HG03097 (cell line): Measurements from ENCODE around the gene SLC30A3.
"Not testable (repeated sequence)": the region's sequence is repeated elsewhere in the genome, so short reads cannot be mapped to it uniquely, and the experiment has no call there.

Source experiments
- ATAC-seq: cut with Tn5 transposase; IDR thresholded peaks from one replicate; pipeline ENCODE4 v1.9.1; 2021; ENCODE audit not compliant: unreplicated experiment, low FRiP score

Gene SLC30A3, protein sequence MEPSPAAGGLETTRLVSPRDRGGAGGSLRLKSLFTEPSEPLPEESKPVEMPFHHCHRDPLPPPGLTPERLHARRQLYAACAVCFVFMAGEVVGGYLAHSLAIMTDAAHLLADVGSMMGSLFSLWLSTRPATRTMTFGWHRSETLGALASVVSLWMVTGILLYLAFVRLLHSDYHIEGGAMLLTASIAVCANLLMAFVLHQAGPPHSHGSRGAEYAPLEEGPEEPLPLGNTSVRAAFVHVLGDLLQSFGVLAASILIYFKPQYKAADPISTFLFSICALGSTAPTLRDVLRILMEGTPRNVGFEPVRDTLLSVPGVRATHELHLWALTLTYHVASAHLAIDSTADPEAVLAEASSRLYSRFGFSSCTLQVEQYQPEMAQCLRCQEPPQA

DNA sequence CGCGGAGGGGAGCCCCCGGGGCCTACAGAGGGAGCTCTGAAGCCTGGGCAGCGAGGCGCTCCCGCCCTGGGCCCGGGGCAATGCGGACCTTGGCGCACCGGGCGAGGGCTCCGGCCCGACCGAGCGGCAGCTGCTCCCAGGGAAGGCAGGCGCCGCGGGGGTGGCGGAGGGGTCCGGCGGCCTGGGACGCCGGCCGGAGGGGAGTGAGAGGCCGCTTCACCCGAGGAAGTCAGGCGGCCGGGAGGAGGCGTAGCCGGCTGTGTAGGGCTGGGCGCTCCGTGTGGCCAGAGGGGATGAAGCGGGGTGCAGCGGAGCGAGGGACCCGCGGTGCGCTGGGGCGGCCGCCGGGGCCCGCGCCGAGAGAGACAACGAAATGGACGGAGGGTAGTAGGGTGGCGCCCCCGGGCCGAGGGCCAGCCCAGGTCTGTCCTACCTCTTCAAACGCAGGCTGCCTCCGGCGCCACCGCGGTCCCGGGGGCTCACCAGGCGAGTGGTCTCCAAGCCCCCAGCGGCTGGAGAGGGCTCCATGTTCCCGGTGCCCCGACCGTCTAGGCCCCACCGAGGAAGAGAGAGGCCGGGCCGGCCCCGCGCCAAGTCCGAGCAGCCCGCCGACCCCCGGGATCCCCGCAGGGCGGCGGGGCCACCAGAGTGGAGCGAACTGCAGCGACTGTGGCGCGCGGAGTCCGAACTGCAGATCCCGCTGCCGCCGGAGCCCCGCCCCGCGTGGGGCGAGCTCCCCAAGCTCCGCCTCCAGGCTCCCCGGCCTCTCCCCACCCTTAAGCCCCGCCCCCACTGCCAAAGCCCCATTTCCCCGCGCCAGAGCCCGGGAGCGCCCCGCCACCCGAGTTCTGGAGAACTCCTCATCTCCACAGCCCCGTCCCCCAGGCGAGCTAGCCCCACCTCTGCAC, at the start of gene SLC30A3:
TSS of gene SLC30A3 (minus strand) at position 669 of the 908 bp plus-strand sequence. CDS start at position 528, 141 bp downstream.
- ATAC-seq, result no peak

DNA sequence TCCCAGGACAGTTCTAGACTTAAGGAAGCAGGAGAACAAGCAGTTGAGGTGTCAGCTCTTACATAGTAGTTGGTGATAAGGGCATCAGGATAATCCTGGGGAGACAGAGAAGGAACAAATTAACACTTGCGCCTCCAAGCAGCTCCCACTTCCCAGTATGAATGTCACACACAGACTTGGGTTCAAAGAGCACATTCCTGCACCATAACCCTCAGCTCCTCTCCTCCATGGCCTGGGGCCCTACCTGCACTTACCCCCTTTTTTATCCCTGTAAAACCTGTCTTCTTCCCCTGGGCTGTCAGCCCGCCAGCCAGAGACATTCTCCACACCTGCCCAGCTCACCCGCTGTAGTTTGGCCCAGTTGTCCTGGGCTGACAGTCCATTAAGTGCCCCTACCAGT, 49.3 kb upstream of the SLC30A3 start:
- ATAC-seq, result no peak

DNA sequence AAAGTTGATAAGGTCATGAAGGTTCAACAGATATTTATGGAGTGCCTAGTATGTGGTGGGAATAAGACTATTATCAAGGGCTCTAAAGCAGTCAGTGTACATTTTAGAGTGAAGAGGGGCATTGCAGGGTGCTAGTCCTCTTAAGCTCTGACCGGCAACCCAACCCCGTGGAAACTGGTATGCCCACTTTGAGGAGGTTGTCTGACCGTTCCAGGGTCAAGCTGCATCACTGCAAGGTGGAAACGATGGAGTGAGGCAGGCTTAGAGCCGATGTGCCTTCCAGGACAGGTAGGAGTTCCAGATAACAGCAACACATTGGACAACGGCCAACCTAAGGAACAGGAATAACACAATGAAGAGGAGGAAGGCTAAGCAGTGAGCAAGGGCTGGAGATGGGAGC, 46.8 kb upstream of the SLC30A3 start:
- ATAC-seq, result no peak

DNA sequence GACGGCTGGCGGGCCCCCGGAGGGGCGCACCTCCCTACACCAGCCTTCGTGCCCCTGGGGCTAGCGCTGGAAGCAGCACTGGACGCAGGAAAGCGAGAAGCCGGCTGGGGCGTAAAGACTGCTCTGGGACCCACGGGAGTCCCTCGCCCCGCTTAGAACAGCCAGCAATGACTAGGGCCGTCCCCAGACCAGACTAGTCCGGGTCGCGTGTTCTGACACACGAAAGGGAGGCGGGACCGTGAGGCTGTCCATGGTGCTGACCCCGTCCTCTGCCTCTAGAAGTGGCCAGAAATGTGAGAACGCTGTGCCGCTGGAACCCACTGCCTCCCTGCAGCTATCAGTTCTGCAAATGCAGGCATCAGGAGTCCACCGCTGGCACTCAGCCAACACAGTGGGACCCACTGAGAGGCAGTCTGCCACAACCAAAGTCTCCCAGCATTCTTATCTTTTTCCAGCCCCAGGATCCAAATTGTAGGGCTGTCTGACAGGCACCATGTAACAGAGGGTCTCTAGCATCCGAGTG, 45.6 kb upstream of the SLC30A3 start, which contains the start of gene UCN:
TSS of gene UCN (minus strand) at position 87 of the 523 bp plus-strand sequence. CDS start 550 bp downstream, outside the sequence.
- ATAC-seq, result no peak

DNA sequence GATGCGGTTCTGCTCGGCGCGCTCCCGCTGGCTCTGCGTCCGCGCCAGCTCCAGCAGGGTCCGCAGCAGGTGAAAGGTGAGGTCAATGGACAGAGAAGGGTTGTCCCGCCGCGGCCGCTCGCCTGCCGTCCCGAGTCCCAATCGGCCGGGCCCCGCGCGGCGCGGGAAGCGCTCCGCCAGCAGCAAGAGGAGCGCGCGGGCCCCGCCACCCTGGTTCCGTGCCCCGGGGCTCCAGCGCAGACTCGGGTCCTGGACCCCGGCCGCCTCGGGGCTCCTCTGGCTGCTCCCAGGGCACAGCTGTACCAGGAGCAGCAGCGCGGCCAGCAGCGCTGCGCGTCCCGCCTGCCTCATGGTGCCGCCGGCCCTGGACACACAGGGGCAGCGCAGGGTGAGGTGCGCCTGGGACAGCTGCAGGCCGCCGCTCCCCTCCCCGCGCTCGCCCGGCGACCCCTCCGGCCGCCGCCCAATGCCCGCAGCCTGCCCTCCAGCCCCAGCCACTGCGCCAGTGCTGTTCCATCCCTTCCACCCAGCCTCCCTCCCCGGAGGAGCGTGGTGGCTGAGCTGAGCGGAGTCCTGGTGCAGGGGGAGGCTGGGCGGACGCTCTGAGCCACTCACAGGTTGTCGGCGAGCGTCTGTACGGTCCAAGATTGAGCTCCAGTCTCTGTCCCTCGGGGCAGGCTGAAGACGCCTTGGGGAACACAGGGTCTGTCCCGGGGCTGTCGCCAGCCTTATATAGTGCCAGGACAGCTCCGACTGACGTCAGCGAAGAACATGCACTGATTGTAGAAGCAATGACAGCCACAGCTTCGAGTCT, 44.9 kb upstream of the SLC30A3 start:
- ATAC-seq, result no peak

DNA sequence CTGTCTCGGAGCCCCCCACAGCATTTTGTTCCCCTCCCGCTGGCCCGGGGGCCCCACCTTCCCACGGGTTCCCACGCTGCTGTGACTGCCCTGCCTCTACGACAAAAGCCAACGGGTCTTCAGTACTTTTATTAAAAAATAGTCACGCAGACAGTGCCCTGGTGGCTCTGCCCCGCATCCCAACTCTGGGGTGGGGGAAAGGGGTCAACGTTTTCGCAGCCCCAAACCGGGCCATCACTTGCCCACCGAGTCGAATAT, 44.4 kb upstream of the SLC30A3 start:
- ATAC-seq, result no peak

DNA sequence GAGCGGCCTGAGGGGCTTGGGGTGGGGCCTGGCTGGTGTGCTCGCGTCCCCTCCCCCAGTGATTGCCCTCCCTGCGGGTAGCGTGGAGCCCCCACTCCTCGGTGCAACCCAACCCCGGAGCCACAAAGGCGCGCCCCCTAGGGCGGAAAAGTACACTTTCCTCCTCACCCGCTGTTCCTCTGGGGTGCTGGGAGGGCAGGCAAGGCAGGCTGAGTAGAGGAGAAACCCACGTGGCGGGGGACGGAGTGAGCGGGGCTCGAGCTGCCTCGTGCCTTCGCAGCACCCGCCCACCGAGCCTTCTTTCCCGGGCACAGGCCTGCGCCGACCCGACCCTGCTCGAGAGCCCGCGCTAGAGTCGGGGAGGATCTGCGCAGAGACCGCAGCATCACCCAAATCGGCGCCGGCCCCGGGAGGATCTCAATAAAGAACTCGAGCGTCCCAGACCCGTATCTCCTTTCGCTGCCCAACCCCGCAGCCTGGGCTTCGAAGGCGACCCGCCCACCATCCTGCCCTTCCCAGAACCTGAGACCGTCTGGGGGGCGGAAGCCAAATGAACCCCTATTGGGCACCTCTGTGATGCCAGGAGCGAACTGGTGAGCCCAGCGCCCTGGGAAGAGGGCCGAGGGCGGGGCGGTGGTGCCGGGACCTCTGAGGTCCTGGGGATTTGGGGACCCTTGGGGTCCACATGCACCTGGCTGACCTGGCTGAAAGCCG, 43.9 kb upstream of the SLC30A3 start:
- no peak for ATAC-seq

DNA sequence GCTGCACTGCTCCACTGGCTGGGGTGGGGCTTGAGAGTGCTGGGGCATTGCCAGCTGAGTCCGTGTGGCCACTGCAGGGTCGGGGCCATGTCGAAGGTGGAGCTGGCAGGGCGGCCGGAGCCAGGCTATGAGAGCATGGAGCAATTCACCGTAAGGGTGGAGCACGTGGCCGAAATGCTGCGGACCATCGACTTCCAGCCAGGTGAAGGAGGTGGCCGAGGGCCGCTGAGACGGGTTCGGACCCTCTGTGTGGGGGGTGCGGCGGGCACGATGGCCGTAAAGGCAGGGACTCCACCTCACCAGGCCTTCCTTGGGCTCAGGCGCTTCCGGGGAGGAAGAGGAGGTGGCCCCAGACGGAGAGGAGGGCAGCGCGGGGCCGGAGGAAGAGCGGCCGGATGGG, 43.3 kb upstream of the SLC30A3 start:
- no peak for ATAC-seq

DNA sequence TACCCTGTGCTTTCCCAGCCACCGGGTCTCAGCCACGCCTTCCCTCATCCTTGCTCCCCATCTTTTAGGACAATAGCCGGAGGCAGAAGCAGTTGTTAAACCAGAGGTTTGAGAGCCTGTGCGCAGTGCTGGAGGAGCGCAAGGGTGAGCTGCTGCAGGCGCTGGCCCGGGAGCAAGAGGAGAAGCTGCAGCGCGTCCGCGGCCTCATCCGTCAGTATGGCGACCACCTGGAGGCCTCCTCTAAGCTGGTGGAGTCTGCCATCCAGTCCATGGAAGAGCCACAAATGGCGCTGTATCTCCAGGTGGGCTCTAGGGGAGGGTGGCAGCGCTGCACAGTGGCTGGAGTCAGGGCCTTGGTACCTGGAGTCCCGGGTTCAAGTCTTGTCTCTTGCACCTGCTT, 42.7 kb upstream of the SLC30A3 start:
- ATAC-seq, result no peak

DNA sequence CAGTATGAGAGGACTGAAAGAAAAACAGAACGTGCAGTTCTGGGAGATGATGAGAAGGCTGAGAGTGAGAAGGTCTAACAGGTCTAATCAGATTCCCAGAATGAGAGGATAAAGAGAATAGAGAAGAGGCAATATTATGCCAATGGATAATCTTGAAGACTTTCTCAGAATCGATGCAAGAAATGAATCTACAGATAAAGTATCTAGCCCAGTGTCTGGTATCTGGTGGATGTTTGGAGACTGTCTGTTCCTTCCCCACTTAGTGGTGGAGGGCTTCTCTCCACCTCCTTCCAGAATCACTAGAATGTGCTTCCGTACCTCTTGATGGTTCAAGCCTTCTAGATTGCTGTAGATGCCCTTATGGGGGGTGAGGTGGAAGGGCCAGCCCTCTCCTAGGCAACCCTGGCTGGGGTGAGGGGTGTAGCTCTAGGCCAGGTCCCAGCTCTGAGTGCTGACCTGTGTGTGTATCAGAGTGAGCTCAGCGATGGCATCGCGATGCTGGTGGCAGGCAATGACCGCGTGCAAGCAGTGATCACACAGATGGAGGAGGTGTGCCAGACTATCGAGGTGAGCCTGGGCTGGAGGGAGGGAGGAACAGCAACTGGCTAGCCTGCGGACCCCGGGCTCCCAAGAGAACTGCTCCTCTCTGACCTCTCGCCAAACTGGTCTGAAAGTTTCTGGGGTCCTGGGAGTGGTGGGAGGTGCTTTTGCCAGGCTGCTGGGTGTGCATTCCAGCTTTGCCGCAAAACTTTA, 41.8 kb upstream of the SLC30A3 start:
- ATAC-seq, result no peak

DNA sequence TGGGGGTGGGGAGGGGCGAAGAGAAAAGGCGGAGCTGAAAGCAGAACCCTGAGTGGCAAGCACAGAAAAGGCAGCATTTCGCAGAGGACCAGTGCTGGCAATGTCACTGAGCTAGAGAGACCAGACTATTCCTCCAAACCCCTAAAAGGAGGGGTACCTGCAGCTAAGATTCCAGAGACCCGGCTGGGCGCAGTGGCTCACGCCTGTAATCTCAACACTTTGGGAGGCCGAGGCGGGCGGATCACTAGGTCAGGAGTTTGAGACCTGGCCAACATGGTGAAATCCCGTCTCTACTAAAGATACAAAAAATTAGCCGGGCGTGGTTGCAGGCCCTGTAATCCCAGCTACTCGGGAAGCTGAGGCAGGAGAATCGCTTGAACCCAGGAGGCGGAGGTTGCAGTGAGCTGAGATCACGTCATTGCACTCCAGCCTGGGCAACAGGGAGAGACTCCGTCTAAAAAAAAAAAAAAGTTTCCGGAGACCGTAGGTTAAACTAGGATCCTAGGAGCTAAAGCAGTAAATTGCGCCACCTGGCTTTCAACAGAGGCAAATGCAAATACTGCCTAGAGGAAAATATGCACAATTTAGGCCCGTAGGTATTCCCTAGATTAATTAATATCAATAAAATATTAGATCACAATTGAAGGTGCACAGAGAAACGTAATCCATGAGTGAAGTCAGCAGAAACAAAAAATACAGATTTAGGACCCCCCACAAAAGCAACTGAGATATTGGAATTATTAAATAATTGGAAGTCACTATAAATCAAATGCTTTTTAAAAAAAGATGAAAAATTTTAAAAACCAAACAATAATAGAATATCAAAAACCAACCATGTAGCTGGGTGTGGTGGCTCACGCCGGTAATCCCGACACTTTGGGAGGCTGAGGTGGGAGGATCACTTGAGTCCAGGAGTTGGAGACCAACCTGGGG, 40.5 kb upstream of the SLC30A3 start:
- ATAC-seq, result no peak

DNA sequence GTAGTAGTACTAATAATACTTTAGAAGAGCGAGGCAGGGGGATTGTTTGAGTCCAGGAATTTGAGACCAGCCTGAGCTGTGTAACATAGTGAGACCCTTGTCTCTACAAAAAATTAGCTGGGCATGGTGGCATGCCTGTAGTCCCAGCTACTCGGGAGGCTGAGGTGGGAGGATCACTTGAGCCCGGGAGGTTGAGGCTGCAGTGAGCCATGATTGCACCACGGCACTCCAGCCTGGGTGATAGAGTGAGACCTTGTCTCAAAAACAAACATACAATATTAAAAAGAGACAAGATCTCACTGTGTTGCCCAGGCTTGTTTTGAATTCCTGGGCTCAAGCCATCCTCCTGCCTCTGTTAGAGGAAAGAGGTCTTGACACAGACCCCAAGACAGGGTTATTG, 37.8 kb upstream of the SLC30A3 start:
- ATAC-seq, result not testable (repeated sequence)

DNA sequence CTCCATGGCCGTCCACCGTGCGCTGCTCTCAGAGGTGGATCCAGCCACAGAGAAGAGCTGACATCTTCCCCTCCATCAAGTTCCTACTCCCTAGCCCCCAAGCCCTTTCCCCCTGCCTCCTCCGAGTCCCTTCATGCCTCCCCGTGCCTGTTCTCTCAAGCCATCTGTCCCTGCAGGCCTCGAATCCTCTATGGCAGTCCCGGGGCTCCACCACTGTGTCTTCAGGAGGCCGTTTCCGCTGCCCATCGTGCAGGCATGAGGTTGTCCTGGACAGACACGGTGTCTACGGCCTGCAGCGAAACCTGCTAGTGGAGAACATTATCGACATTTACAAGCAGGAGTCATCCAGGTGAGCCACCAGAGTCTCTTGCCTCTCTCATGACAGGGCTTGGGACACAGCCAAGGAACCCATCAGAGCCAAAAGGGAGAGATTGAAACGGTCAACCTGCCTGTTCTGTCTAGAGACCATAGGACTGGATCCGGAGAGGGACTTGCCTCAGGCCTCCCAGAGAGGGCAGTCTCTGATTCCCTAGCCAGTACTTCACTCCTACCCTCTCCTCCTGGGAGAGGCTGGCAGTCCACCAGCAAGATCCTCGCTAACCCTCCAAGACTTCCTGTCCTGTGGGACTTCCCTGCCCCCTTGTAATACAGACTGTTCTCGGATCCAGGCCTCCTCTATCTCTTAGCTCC, 35.7 kb upstream of the SLC30A3 start:
- no peak for ATAC-seq

DNA sequence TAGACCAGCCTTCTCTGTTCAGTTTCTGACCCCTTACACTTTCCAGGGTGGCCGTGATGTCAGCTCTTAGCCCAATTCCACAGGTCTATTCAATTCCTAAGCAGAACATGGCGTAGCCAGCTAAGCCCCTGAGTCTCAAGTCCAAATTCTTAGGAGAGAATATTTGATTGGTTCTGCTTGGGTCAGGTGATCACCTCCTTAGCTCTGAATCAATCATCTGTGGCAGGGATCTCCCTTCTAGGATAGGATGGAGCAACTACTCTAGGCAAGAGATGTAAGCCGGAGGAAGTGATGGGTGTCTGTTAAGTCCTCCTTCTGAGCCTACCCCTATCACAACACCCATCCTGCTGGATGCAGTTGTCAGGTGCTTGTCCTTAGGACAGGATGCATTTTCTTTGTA, 34.3 kb upstream of the SLC30A3 start:
- ATAC-seq, result no peak

DNA sequence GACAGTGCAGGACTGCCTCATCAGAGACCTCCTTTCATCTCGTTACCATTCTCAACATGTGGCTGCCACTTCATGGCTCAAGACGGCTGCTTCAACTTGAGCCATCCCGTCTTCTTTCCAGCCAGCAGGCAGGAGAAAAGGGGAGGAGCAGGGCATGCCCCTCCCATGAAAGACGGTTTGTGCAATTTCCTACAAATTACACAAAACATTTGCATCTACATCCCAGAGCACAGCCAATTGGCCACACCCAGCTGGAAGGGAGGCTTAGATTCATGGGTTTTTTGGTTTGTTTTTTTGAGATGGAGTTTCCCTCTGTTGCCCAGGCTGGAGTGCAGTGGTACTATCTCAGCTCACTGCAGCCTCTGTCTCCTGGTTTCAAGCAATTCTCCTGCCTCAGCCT, 33.6 kb upstream of the SLC30A3 start:
- no peak for ATAC-seq

DNA sequence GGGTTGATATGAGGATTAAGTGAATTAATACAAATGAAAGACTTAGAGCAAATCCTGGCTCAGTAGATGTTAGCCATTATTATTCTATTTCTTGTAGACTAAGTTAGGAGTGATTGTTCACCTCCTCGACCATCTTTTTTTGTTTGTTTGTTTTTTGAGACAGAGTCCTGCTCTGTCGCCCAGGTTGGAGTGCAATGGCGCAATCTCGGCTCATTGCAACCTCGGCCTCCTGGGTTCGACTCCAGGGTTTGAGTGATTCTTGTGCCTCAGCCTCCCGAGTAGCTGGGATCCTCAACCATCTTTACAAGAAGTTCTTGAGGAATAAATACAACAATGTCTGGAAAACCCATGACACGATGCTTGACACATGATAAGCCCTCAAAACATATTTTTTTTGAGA, 32.1 kb upstream of the SLC30A3 start:
- ATAC-seq, result no peak

DNA sequence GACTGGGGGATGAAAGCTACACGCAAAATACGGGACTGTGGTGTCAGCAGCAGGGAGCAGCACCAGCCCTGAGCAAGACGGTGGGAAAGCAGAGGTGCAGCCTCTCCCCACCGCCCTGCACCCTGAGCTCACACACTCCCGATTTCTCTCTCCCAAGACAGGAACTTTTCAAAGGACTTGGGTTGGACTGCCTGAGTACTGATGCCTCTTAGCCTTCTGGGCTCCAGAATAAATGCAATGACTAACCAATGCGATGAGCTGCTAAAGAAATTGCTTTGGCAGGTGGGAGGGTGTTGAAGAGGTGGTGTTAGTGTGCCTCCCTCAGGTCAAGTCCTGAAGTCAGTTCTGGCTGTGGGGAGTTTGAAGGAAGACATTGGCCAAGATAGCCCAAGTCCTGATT, 29.0 kb upstream of the SLC30A3 start:
- ATAC-seq, result no peak

DNA sequence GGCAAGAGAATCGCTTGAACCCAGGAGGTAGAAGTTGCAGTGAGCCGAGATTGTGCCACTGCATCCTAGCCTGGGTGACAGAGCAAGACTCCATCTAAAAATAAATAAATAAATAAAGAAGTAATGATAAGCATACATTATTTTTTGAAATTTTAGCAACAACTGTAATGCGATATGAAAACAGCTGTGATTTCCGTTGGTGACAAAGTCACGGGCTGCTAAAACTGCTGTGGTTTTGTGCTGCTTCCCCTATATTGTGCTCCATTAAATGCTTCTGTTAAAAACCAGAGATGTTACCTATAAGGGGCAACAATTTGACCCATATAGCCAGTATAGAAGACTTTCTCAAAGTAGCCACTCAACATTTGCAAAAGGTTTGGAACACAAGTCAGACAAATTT, 27.7 kb upstream of the SLC30A3 start:
- ATAC-seq, result no peak
